IMR-90 (cell line): ENCODE results near the gene TMEM82. TPM values are rescaled to one million over a fixed set of nuclear protein-coding genes. Genes with fewer than 3 reads are reported as not detected.

Experiments
- MAFK ChIP-seq: IDR thresholded peaks from 2 replicates; pipeline ENCODE4 v1.6.1; 2012; ENCODE audit warnings: low read depth, low read length, improper control_type of control experiment
- NFE2L2 ChIP-seq: fragments of 150-350 bp; IDR thresholded peaks from 2 replicates; pipeline ENCODE4 v1.6.1; 2016; ENCODE audit warnings: low read depth, mild to moderate bottlenecking, low read length
- RAD21 ChIP-seq: IDR thresholded peaks from 2 replicates; pipeline ENCODE4 v1.6.1; 2012; ENCODE audit warnings: low read length, improper control_type of control experiment
- polyA plus RNA-seq, 3 experiments: library from polyadenylated mRNA; depleted of rRNA; stranded (reverse); fragments of >200 nt; gene quantifications; 2 replicates each; pipeline ENCODE4 v1.2.3, GENCODE V29; 2012; ENCODE audit warnings: low replicate concordance in 1 of 3
- total RNA-seq: library from RNA; depleted of rRNA; stranded (reverse); fragments of >200 nt; gene quantifications from 2 replicates; pipeline ENCODE4 v1.2.3, GENCODE V29; 2012
- TF ChIP-seq, protein P1 (sequence below): fragments of 150-350 bp; IDR thresholded peaks from 2 replicates; pipeline ENCODE4 v1.6.1; 2016; ENCODE audit warnings: low read depth, mild to moderate bottlenecking, low read length, moderate library complexity, borderline replicate concordance

TMEM82 gene
- total and polyA plus RNA-seq, 2 of the 4 experiments (the other 2 are of a cell fraction), result not detected

DNA sequence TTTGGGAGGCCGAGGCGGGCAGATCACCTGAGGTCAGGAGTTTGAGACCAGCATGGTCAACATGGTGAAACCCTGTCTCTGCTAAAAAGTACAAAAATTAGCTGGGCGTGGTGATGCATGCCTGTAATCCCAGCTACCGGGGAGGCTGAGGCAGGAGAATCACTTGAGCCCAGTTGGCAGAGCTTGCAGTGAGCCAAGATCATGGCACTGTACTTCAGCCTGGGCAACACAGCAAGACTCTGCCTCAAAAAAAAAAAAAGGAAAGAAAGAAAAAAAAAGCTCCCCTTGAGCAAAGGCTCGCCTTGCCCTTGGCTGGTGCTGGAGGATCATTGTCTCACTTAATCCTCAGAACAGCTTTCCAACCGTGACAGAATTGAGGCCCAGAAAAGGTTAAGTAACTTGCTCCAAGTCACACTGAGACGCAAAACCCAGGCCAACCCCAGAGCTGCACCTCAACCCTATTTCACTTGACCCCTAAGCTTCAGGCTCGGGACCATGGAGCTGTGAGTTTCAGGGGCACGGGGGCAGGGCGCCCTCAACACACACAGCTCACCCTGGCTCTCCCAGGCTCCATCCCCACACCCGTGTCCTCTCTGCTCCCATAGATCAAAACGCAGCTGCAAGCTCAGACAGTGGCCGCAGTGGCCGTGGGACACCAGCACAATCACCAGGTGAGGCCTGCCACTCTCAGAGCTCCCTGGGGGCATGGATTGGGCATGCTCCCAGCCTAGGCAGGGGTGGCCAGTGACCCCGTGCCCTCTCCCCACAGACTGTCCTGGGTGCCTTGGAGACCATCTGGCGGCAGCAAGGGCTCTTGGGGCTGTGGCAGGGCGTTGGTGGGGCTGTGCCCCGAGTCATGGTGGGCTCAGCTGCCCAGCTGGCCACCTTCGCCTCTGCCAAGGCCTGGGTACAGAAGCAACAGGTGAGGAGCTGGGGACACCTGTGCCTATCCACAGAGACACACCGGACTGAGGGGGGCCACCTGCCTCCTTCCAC lies 4.7 kb upstream of the TMEM82 start (continued):
- TF ChIP-seq RAD21, result no peak
- TF ChIP-seq, protein P1, sequence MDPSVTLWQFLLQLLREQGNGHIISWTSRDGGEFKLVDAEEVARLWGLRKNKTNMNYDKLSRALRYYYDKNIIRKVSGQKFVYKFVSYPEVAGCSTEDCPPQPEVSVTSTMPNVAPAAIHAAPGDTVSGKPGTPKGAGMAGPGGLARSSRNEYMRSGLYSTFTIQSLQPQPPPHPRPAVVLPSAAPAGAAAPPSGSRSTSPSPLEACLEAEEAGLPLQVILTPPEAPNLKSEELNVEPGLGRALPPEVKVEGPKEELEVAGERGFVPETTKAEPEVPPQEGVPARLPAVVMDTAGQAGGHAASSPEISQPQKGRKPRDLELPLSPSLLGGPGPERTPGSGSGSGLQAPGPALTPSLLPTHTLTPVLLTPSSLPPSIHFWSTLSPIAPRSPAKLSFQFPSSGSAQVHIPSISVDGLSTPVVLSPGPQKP, result no peak
- TF ChIP-seq MAFK, result no peak
- TF ChIP-seq NFE2L2, result no peak
